Endothelial cell (in vitro differentiated cells): ENCODE results near the gene BCDIN3D. TPM values are rescaled to one million over a fixed set of nuclear protein-coding genes. Genes with fewer than 3 reads are reported as not detected.

ENCODE experiments used
- DNase-seq: peaks from one replicate; pipeline ENCODE4 v3.0.0; 2021; ENCODE audit warnings: low spot score
- H3K27ac Mint-ChIP-seq: one replicate; pipeline ENCODE4 v1.8.0; 2021; ENCODE audit warnings: mixed read lengths, inconsistent platforms; ENCODE audit not compliant: unreplicated experiment
- H3K27me3 Mint-ChIP-seq: one replicate; pipeline ENCODE4 v1.8.0; 2021; ENCODE audit warnings: mild to moderate bottlenecking, moderate library complexity, mixed read lengths, inconsistent platforms; ENCODE audit not compliant: unreplicated experiment
- H3K36me3 Mint-ChIP-seq: one replicate; pipeline ENCODE4 v1.8.0; 2021; ENCODE audit warnings: mild to moderate bottlenecking, low read depth, mixed read lengths, inconsistent platforms; ENCODE audit not compliant: unreplicated experiment
- H3K4me1 Mint-ChIP-seq: one replicate; pipeline ENCODE4 v1.8.0; 2021; ENCODE audit warnings: mild to moderate bottlenecking, mixed read lengths, inconsistent platforms; ENCODE audit not compliant: unreplicated experiment
- H3K4me3 Mint-ChIP-seq: one replicate; pipeline ENCODE4 v1.8.0; 2021; ENCODE audit warnings: mild to moderate bottlenecking, mixed read lengths, inconsistent platforms; ENCODE audit not compliant: unreplicated experiment
- H3K9me3 Mint-ChIP-seq: one replicate; pipeline ENCODE4 v1.8.0; 2021; ENCODE audit warnings: mixed read lengths, inconsistent platforms; ENCODE audit not compliant: unreplicated experiment
- CTCF ChIP-seq: fragments of 200-600 bp; sonication (generic); IDR thresholded peaks from one replicate; pipeline ENCODE4 v1.5.0; 2021; ENCODE audit warnings: antibody characterized with exemption; ENCODE audit not compliant: unreplicated experiment
- total RNA-seq: library from RNA; stranded (reverse); fragmentation: NEBNext Ultra II Directional; extraction: Animal tissue kit (Norgen Biotek cat#: 25700); gene quantifications from one replicate; pipeline ENCODE4 v1.2.1, GENCODE V29; 2021; ENCODE audit not compliant: unreplicated experiment

BCDIN3D gene
- total RNA-seq, 1 donor from 2014 or later = 2.6 TPM

GRCh38 chr12:49787672-49788071 is 55.2 kb downstream of the BCDIN3D start:
- H3K4me1 Mint-ChIP-seq = peaks cover 31% of the 10 kb centered on the region
- H3K4me3 Mint-ChIP-seq = peak overlapping the region; percentile 63
- DNase-seq = no peak
- H3K27ac Mint-ChIP-seq = peak overlapping the region; percentile 39
- H3K9me3 Mint-ChIP-seq = no peaks in the 10 kb centered on the region
- H3K36me3 Mint-ChIP-seq = peaks cover 23% of the 10 kb centered on the region
- peaks cover 4% of the 10 kb centered on the region for H3K27me3 Mint-ChIP-seq
- no peak for TF ChIP-seq CTCF

Other genes starting within 250 kb of the BCDIN3D start
- gene FAM186B, start 237.5 kb downstream of the BCDIN3D start, total RNA-seq = 1.9 TPM
- 9.2 TPM for gene PRPF40B, start 219.5 kb downstream of the BCDIN3D start, total RNA-seq
- gene FMNL3, start 135.7 kb downstream of the BCDIN3D start, total RNA-seq = 194 TPM
- 571 TPM for gene TMBIM6, start 101.5 kb downstream of the BCDIN3D start, total RNA-seq
- gene NCKAP5L, start 14.7 kb downstream of the BCDIN3D start, total RNA-seq = 70.9 TPM
- not detected for gene FAIM2, start 60.8 kb upstream of the BCDIN3D start, total RNA-seq
- 0.05 TPM for gene AQP2, start 107.6 kb upstream of the BCDIN3D start, total RNA-seq
- gene AQP5, start 118.8 kb upstream of the BCDIN3D start, total RNA-seq = 0.26 TPM
- gene AQP6, start 129.8 kb upstream of the BCDIN3D start, total RNA-seq = not detected
- gene RACGAP1, start 182.4 kb upstream of the BCDIN3D start, total RNA-seq = 19.5 TPM
- gene ASIC1, start 214.5 kb upstream of the BCDIN3D start, total RNA-seq = 1.9 TPM
- gene SMARCD1, start 242.2 kb upstream of the BCDIN3D start, total RNA-seq = 101 TPM